PC-3 (cell line): ENCODE data around the gene MTNR1A. TPM values are rescaled to one million over a fixed set of nuclear protein-coding genes. Genes with fewer than 3 reads are reported as not detected.
A peak's percentile ranks its signal among the peaks of the same experiment; 100 is the strongest.

Experiments used
- ATAC-seq: fragments of 200-7000 bp; cut with Tn5 transposase; 2 replicates; pipeline ENCODE4 v1.9.1; 2020; ENCODE audit warnings: mild to moderate bottlenecking, moderate library complexity
- BruUV-seq: library from RNA; stranded (reverse); fragments of 400-500 nt; replicated peaks from 2 replicates; lab custom pipeline; 2021; lab: Mats Ljungman, UMichigan
- CTCF ChIA-PET: fragments of 300-600 bp; sonication (Branson Sonifier 250); formaldehyde crosslinking; loops from one replicate; lab custom pipeline; 2022; ENCODE audit warnings: antibody characterized with exemption; lab: Charles Lee
- POLR2A ChIA-PET: fragments of 300-600 bp; sonication (Branson Sonifier 250); formaldehyde crosslinking; loops from one replicate; lab custom pipeline; 2022; ENCODE audit warnings: antibody characterized with exemption; ENCODE audit not compliant: unreplicated experiment; lab: Charles Lee
- DNase-seq: peaks from one replicate; pipeline ENCODE4 v3.0.0-alpha.2; 2015
- H2AFZ ChIP-seq: fragments of 300-600 bp; sonication (generic); 2 replicates; pipeline ENCODE4 v1.6.0; 2016; ENCODE audit warnings: antibody characterized with exemption, low read length
- H3F3A ChIP-seq: fragments of 300-600 bp; sonication (generic); one replicate; pipeline ENCODE4 v1.6.0; 2017; ENCODE audit warnings: antibody characterized with exemption, low read length, control low read depth, mild to moderate bottlenecking; ENCODE audit not compliant: unreplicated experiment
- H3K27ac ChIP-seq: fragments of 300-600 bp; sonication (generic); 2 replicates; pipeline ENCODE4 v1.5.1; 2016; ENCODE audit warnings: mild to moderate bottlenecking, low read length
- H3K27me3 ChIP-seq: fragments of 300-600 bp; sonication (generic); 2 replicates; pipeline ENCODE4 v1.6.1; 2016; ENCODE audit warnings: low read length, mixed read lengths
- H3K36me3 ChIP-seq: fragments of 300-600 bp; sonication (generic); 2 replicates; pipeline ENCODE4 v1.6.1; 2016; ENCODE audit warnings: low read depth, mixed run types, low read length, mixed read lengths
- H3K4me1 ChIP-seq: fragments of 300-600 bp; sonication (generic); 2 replicates; pipeline ENCODE4 v1.5.1; 2016; ENCODE audit warnings: low read length; ENCODE audit not compliant: insufficient read depth
- H3K4me2 ChIP-seq: fragments of 300-600 bp; sonication (generic); 2 replicates; pipeline ENCODE4 v1.6.0; 2016; ENCODE audit warnings: low read length
- H3K4me3 ChIP-seq: fragments of 300-600 bp; sonication (generic); 2 replicates; pipeline ENCODE4 v1.5.1; 2016; ENCODE audit warnings: mild to moderate bottlenecking, low read length, mixed read lengths
- H3K79me2 ChIP-seq: fragments of 300-600 bp; sonication (generic); 2 replicates; pipeline ENCODE4 v1.6.1; 2017; ENCODE audit warnings: low read length, mixed read lengths
- H3K9ac ChIP-seq: fragments of 300-600 bp; sonication (generic); 2 replicates; pipeline ENCODE4 v1.6.0; 2016; ENCODE audit warnings: mild to moderate bottlenecking, low read length
- H3K9me2 ChIP-seq: fragments of 300-600 bp; sonication (generic); replicated peaks from 2 replicates; pipeline ENCODE4 v1.6.1; 2016; ENCODE audit warnings: mixed run types, low read length, mixed read lengths
- H3K9me3 ChIP-seq: fragments of 300-600 bp; sonication (generic); 2 replicates; pipeline ENCODE4 v1.6.1; 2016; ENCODE audit warnings: low read length, mixed read lengths
- H4K20me1 ChIP-seq: fragments of 300-600 bp; sonication (generic); 2 replicates; pipeline ENCODE4 v1.6.1; 2016; ENCODE audit warnings: low read length, mixed read lengths
- CTCF ChIP-seq: fragments of 300-600 bp; sonication (generic); conservative IDR thresholded peaks from 2 replicates; pipeline ENCODE4 v1.5.1; 2017; ENCODE audit warnings: antibody characterized with exemption, low read depth, mild to moderate bottlenecking, low read length
- EZH2 ChIP-seq: fragments of 300-600 bp; sonication (generic); IDR thresholded peaks from one replicate; pipeline ENCODE4 v1.6.1; 2017; ENCODE audit warnings: antibody characterized with exemption, mild to moderate bottlenecking, low read length; ENCODE audit not compliant: unreplicated experiment
- EZH2phosphoT487 ChIP-seq: fragments of 300-600 bp; sonication (generic); IDR thresholded peaks from 2 replicates; pipeline ENCODE4 v1.6.1; 2018; ENCODE audit warnings: mild to moderate bottlenecking, antibody characterized with exemption, low read length, borderline replicate concordance
- intact Hi-C: fragments of 100-400 bp; cut with micrococcal nuclease; formaldehyde crosslinking; loops from 2 replicates; pipeline ENCODE4 v1.9.0; 2023
- total RNA-seq: library from RNA; depleted of rRNA; stranded (reverse); fragments of >200 nt; gene quantifications from 2 replicates; pipeline ENCODE4 v1.2.3, GENCODE V29; 2014

MTNR1A gene
- total RNA-seq, 1 experiment from 2014 or later, result not detected

- Histone ChIP-seq H3K9ac (no peak overlapping the region), H3K4me2 (no peak overlapping the region), H3K4me3 (no peak overlapping the region), H4K20me1 (no peaks in the 10 kb centered on the region), H3K36me3 (no peaks in the 10 kb centered on the region), H2AFZ (no peak overlapping the region), H3K27ac (no peak overlapping the region), H3K9me2 (no peaks in the 10 kb centered on the region), H3K4me1 (no peaks in the 10 kb centered on the region), H3F3A (no peaks in the 10 kb centered on the region), H3K9me3 (no peaks in the 10 kb centered on the region), H3K79me2 (no peaks in the 10 kb centered on the region), H3K27me3 (no peaks in the 10 kb centered on the region)
- intact Hi-C loops, result no loop called here
- ChIA-PET POLR2A (no interaction called here), CTCF (no interaction called here)
- no peak for ATAC-seq
- no TSS peak for BruUV-seq
- TF ChIP-seq EZH2 (no peak), CTCF (no peak), EZH2phosphoT487 (no peak)
- no peak for DNase-seq
Measured at GRCh38 chr4:186570193-186570996, 15.0 kb upstream of the MTNR1A start.

DNA sequence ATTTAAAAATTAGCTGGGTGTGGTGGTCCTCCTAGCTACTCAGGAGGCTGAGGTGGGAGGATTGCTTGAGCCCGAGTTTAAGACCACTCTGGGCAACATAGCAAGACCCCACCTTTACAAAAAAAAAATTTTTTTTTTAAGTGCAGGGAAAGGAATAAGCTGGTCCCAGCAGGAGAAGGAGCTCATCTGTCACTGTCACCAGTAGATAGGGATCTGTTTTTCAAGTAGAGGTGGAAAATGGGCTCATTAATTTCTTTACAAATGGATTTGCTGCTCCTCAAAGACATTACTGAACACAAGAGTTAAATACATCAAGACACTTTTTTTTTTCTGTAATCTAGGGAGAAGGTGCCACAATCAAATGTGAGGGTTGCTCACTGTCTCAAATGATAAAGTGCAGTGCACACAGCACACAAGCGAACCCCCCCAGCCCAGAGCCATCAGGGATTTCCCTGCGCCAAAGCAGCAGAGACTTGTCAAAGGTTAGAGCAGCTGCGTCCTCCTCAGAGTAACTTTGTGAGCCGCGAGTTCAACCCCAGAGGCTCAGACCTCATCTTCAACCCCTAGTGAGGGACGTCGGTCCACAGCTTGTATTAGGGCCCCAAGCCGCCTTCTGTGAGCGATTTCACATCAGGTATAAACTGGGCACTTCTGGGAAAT lies 14.3 kb upstream of the MTNR1A start:
- Histone ChIP-seq H2AFZ (no peak overlapping the region), H3K4me3 (no peak overlapping the region), H3K4me1 (no peaks in the 10 kb centered on the region), H3K79me2 (no peaks in the 10 kb centered on the region), H3K27me3 (no peaks in the 10 kb centered on the region), H3K9me2 (no peaks in the 10 kb centered on the region), H3K9ac (no peak overlapping the region), H3K4me2 (no peak overlapping the region), H3F3A (no peaks in the 10 kb centered on the region), H3K36me3 (no peaks in the 10 kb centered on the region), H4K20me1 (no peaks in the 10 kb centered on the region), H3K27ac (no peak overlapping the region), H3K9me3 (no peaks in the 10 kb centered on the region)
- no peak for DNase-seq
- TF ChIP-seq EZH2 (no peak), CTCF (no peak), EZH2phosphoT487 (no peak)
- CTCF ChIA-PET, result no interaction called here
- intact Hi-C loops, result no loop called here
- POLR2A ChIA-PET, result no interaction called here
- no TSS peak for BruUV-seq
- ATAC-seq, result no peak

DNA sequence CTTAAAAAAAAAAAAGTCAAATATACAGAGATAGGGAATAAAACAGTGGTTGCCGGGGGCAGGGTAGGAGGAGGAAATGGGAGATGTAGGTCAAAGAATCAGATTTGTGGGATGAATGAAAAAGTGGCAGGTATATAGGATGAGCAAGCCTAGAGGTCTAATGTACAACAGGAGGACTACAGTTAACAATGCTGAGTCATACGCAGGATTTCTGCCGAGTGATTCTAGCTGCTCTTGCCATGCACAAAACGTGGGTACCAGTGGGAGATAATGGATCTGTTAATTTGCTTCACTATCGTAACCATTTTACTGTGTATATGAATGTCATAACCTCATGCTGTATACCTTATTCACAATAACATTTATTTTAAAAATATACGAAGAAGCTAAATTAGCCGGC lies 10.7 kb upstream of the MTNR1A start:
- no peak overlapping the region for H3K27ac ChIP-seq
- H3F3A ChIP-seq, result no peaks in the 10 kb centered on the region
- H3K9ac ChIP-seq, result no peak overlapping the region
- H3K79me2 ChIP-seq, result no peaks in the 10 kb centered on the region
- no peaks in the 10 kb centered on the region for H4K20me1 ChIP-seq
- H3K4me1 ChIP-seq, result no peaks in the 10 kb centered on the region
- H3K9me2 ChIP-seq, result no peaks in the 10 kb centered on the region
- H3K27me3 ChIP-seq, result no peaks in the 10 kb centered on the region
- no peaks in the 10 kb centered on the region for H3K9me3 ChIP-seq
- DNase-seq (peak; percentile 45), ATAC-seq (peak; percentile 40; the same call in 1 of the 2 replicates)
- no peak overlapping the region for H3K4me3 ChIP-seq
- H3K36me3 ChIP-seq, result no peaks in the 10 kb centered on the region
- intact Hi-C loops, result no loop called here
- CTCF ChIA-PET, result no interaction called here
- BruUV-seq, result no TSS peak
- POLR2A ChIA-PET, result no interaction called here
- no peak overlapping the region for H3K4me2 ChIP-seq
- H2AFZ ChIP-seq, result no peak overlapping the region
- TF ChIP-seq EZH2 (no peak), CTCF (no peak), EZH2phosphoT487 (no peak)
